Anterior cingulate cortex (tissue), 58 donors: ENCODE data around the gene KMT2D.

Experiments used
- DNase-seq, 58 donors: peaks; one replicate each; lab custom pipeline; 2025; lab: John Stamatoyannopoulos, UW

Gene KMT2D

DNA sequence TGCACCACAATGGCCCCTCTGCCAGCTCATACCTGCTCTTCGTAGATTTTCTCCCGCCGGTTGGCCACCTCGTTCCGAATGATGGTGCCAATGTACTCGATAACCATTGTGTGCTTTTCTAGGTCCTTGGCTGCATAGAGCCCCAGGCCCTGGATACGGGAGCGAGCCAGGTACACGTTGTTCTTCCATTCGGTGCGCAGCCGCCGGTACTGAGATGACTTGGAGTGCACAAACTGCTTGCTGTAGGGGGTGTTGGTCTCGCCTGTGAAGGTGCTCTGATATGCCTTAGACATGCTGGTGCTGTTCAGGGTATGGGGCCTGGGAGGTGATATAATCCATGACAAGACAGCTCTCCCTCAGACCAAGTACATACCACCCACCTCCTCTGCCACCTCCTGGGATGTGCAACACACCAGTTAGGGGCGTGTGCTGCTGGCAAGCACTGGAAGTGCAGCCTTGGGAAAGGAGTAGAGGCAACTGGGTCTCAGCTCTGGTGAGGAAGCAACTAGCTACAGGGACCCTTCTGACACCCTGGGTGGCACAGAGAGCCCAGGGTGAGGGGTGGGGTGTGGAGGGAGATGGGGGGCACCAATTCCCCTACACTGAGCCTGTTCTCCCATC, 37.9 kb downstream of the KMT2D start:
- DNase-seq, result no peak

- DNase-seq, result no peak
These were observed 39.2 kb downstream of the KMT2D start for GRCh38 chr12:49021292-49021915.

DNA sequence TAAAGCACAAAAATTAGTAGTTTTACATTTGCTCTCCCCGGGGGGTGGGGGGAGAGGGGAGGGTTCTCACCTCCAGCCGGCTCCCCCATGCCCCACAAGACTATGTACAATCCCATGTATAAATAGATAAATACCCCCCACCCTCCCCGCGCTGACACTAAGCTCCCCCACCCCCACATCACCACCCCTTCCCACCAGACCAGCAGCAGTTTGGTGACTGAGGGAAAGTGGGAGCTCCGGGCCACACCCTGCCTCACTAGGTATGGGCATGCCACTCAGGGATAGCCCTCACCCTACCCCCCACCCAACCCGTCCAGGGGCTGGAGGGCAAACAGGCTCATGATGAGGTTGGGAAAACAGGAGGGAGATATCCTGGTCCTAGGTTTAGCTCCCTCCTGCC, 40.2 kb downstream of the KMT2D start:
- DNase-seq, result no peak

GRCh38 chr12:49019443-49020324, 40.9 kb downstream of the KMT2D start:
- DNase-seq, result no peak

GRCh38 chr12:49019120-49019430, 41.5 kb downstream of the KMT2D start:
- no peak for DNase-seq

DNA sequence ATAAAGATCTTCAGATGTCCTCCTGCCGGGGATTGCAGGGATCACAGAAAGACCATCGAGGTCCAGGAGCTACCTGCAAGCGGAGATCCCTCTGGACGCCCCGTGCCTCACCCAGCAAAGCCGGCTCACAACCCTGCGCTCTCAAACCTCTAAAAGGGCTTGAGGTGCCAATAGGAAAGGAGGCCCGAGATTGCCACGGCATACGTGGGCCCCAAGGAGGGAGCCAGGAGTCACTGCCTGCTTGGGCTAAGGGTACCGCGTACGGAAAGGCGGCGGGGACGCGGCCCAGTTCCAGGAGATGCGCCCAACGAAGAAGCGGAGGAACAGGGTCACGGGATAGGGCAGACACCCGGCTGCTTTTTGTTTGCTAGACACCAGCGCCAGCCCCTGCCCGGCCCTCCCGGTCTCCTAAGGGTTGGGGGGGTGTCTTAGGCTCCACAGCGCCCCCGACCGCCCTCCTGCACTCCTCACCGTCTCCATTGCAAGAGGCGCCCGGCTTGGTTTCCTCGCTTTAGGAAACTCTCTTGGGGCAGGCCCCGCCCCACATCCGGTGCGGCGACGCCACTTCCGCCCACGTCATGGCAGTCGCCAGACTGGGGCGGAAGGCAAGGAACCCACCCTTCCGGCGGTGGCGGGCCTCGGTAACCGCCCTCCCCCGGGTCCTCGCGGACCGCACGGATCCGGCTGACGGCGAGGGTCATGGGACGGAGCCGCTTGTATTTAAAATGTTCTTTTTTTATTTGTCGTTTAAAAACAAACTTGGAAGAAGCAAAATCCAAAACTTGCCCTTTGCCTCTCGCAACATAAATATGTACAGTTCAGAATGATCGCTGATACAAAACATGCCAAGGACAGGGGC, 42.1 kb downstream of the KMT2D start, which contains the start of gene PRKAG1:
TSS of gene PRKAG1 (minus strand) at position 516 of the 859 bp plus-strand sequence. CDS start at position 480, 36 bp downstream.
- peak; percentile 62 to 97 (median 92) for DNase-seq

GRCh38 chr12:49017891-49018260, 42.7 kb downstream of the KMT2D start:
- peak in 10 of 58 donors; percentile 15 to 53 (median 32) for DNase-seq

DNA sequence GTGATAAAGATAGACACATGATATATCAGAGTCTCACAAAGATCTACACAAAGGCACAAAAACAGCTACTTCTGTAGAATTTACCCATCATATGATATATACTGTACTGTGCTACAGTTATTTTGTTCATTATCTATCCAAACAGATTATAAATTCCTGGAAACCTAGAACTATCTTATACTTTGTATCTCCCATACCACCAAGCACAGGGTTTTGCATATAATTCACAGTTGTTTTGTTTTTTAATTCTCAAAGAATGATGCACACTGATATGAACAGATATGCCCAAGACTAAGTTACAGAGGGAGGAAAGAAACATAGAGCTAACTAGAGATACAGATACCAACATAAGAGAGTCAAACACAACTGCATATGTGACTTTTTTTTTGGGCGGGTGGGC, 45.4 kb downstream of the KMT2D start:
- no peak for DNase-seq

DNA sequence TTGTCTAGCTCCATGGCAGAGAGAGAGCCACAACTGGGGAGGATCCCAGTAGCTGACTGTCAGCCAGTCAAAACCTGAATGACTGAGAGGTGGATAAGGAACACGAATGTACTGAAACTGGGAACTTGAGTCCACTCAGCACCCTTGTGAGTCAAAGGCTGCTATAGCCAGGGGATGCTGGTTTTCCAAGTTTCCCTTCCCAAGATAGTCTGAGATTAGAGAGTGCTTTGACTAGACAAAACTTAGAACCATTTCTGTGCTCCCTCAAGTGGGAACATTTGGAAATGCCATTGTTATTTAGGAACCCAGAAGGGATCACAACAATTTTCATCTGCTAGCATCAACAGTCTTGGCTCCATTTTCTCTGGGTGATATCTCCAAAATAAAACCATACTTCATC, 46.0 kb downstream of the KMT2D start:
- peak in 1 of 58 donors; percentile 19 for DNase-seq

DNA sequence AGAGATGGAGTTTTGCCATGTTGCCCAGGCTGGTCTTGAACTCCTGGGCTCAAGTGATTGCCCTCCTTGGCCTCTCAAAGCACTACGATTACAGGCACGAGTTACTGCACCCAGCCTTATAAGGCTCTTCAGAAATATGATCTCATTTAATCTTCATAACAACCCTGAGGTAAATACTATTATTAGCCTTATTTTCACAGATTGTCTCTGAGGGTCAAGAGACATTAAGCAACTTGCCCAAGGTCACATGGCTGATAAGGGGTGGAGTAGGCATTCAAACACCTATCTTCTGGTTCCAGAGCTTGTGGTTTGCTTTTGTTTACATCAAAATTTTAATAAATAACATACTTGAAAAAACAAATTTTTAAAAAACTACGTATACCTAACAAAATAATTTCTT, 47.2 kb downstream of the KMT2D start:
- no peak for DNase-seq

GRCh38 chr12:49012739-49013138, 47.9 kb downstream of the KMT2D start:
- DNase-seq, result no peak
